ENCODE data around the gene S1PR1.

The S1PR1 gene

GRCh38 chr1:101259744-101260148 is 22.9 kb downstream of the S1PR1 start:
- no peak for TF ChIP-seq CTCF (IDR thresholded peaks at IDR 0.05; ENCODE audit: insufficient read depth, low read depth, low read length, missing control alignments)

DNA sequence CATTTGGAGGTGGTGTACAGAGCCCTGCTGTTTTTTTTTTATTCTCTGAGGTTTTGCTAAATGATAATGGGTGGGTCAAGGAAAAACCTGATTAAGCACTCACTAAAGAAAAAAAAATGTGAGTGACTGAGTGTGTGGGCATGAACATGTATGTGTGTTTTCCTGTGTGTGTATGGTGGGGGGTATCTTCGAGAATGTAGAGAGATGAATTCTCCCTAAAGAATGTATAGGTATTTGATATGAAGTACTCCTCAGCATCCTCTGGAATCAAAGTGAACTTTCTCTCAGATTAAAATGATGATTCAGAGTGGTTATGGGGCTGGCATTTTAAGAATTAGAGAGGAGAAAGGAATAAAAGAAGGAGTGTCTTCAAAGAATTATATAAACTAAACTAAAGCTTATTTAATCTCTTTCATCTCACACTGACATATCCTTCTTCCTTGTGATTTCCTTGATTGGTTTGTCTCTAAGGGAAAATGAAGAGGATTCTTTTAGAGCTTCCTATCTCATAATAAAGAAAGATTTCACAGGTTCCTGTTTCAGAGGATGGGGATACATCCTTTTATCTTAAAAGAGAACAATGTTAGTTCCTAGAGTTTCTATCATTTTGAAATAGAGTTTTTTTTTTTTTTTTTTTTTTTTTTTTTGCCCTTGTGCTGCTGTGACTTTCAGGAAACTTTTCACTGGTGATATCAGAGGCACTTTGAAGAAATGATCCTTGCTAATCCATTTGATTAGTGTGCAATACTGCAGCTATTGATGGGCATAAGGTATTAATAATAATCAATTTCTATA is 23.9 kb downstream of the S1PR1 start:
- DNase-seq (ENCODE audit: low read depth) = no peak
- no peak overlapping the region for H3K4me3 ChIP-seq (ENCODE audit: low read depth, low read length)
- no peak for TF ChIP-seq CTCF (IDR thresholded peaks at IDR 0.05; ENCODE audit: insufficient read depth, low read depth, low read length, missing control alignments)

More at GRCh38 chr1:101259744-101260148, 22.9 kb downstream of the S1PR1 start:
- H3K4me3 ChIP-seq (ENCODE audit: low read depth, low read length) = no peak overlapping the region
- no peak for DNase-seq (ENCODE audit: low read depth)

DNA sequence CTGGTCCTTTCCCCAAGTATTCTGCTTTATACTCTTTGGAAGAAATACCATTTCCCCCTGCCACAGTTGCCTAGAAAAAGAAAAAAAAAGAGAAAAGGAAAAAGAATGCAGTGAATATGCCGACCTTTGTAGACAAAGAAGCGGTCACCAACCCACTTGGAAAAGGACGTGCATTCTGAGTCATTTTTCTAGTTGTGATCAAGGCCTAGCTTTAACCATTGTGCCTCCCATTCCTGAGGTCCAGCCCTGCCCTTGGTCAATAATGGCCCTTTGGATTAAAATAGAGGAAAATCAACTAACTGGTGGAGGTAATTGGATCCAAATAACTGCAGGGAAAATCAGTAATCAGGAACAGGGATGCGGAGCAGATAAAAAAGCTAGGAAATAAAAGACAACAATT is 24.8 kb downstream of the S1PR1 start:
- TF ChIP-seq CTCF (IDR thresholded peaks at IDR 0.05; ENCODE audit: insufficient read depth, low read depth, low read length, missing control alignments) = no peak
- no peak overlapping the region for H3K4me3 ChIP-seq (ENCODE audit: low read depth, low read length)
- no peak for DNase-seq (ENCODE audit: low read depth)

- DNase-seq (ENCODE audit: low read depth) = no peak
- no peak for TF ChIP-seq CTCF (IDR thresholded peaks at IDR 0.05; ENCODE audit: insufficient read depth, low read depth, low read length, missing control alignments)
- H3K4me3 ChIP-seq (ENCODE audit: low read depth, low read length) = no peak overlapping the region
These were observed 25.2 kb downstream of the S1PR1 start for GRCh38 chr1:101262060-101262459.

GRCh38 chr1:101262630-101263348 is 26.0 kb downstream of the S1PR1 start:
- TF ChIP-seq CTCF (IDR thresholded peaks at IDR 0.05; ENCODE audit: insufficient read depth, low read depth, low read length, missing control alignments) = no peak
- DNase-seq (ENCODE audit: low read depth) = peak; percentile 25
- no peak overlapping the region for H3K4me3 ChIP-seq (ENCODE audit: low read depth, low read length)

GRCh38 chr1:101264697-101265096 is 27.9 kb downstream of the S1PR1 start:
- DNase-seq (ENCODE audit: low read depth) = peak; percentile 34

More at GRCh38 chr1:101264697-101265096, 27.9 kb downstream of the S1PR1 start:
- H3K4me3 ChIP-seq (ENCODE audit: low read depth, low read length) = no peak overlapping the region
- no peak for TF ChIP-seq CTCF (IDR thresholded peaks at IDR 0.05; ENCODE audit: insufficient read depth, low read depth, low read length, missing control alignments)

Measured in GM12865 (cell line).